Transverse colon (tissue), 4 donors: ENCODE data around the gene TNFSF15. TPM values are rescaled to one million over a fixed set of nuclear protein-coding genes. Genes with fewer than 3 reads are reported as not detected.

Experiments used
- DNase-seq: peaks from one replicate; pipeline ENCODE4 v3.0.0-alpha.2; 2019
- H3K27ac ChIP-seq, 4 donors: fragments of 200-600 bp; sonication (generic); 2 replicates each; pipeline ENCODE4 v1.5.1; 2016 to 2018; ENCODE audit warnings: inconsistent platforms in 4 of 4
- H3K27me3 ChIP-seq: fragments of 200-600 bp; sonication (generic); 2 replicates; pipeline ENCODE4 v1.5.1; 2017; ENCODE audit warnings: inconsistent platforms
- H3K36me3 ChIP-seq, 4 donors: fragments of 200-600 bp; sonication (generic); 2 replicates each; pipeline ENCODE4 v1.5.1; 2017 to 2019; ENCODE audit warnings: inconsistent platforms in 4 of 4
- H3K4me1 ChIP-seq, 4 donors: fragments of 200-600 bp; sonication (generic); 2 replicates each; pipeline ENCODE4 v1.5.1; 2017 to 2020; ENCODE audit warnings: inconsistent platforms in 4 of 4
- H3K4me3 ChIP-seq, 4 donors: fragments of 200-600 bp; sonication (generic); 1 replicate in 1 of 4; 2 replicates in 3 of 4; pipeline versions ENCODE4 v1.5.1 to v1.6.1; 2017 to 2019; ENCODE audit warnings: inconsistent platforms in 4 of 4
- H3K9me3 ChIP-seq, 2 donors: fragments of 200-600 bp; sonication (generic); 2 replicates each; pipeline ENCODE4 v1.5.1; 2017 to 2019; ENCODE audit warnings: inconsistent platforms in 2 of 2
- CTCF ChIP-seq, 5 experiments: fragments of 200-600 bp in 3 of 5; fragments of 450-650 bp in 2 of 5; sonication (generic) in 3 of 5; IDR thresholded peaks; 1 replicate in 2 of 5; 2 replicates in 3 of 5; pipeline ENCODE4 v1.5.1; 2016 to 2017; ENCODE audit warnings: antibody characterized with exemption in 5 of 5, inconsistent platforms in 3 of 5, mild to moderate bottlenecking in 2 of 5, moderate library complexity in 1 of 5
- EP300 ChIP-seq: sonication (generic); formaldehyde crosslinking; IDR thresholded peaks from one replicate; pipeline ENCODE4 v1.6.1; 2017; ENCODE audit warnings: antibody characterized with exemption, low read depth
- POLR2A ChIP-seq: fragments of 450-650 bp; IDR thresholded peaks from one replicate; pipeline ENCODE4 v1.6.1; 2016; ENCODE audit warnings: antibody characterized with exemption, mild to moderate bottlenecking, moderate library complexity
- POLR2AphosphoS5 ChIP-seq, 3 donors: sonication (generic); formaldehyde crosslinking; IDR thresholded peaks; one replicate each; pipeline ENCODE4 v1.6.1; 2016; ENCODE audit warnings: antibody characterized with exemption in 3 of 3
- WGBS, 2 donors: methylation state at CpG; one replicate each; pipeline ENCODE4 v1.1.5; 2018; ENCODE audit warnings: low coverage in 1 of 2; 5-methylcytosine and 5-hydroxymethylcytosine counted together
- in situ Hi-C, 4 donors: fragments of 200-750 bp; cut with MboI; loops; one replicate each; pipeline versions ENCODE4 v1.15.0 to v1.15.1; 2017; ENCODE audit warnings: low sequenced_read_pairs in 3 of 4, low pct_ligation_motif_present in 1 of 4, low pct_unique_long_range_greater_than_20kb in 1 of 4
- intact Hi-C: fragments of 100-400 bp; cut with DNase I; formaldehyde crosslinking; loops from one replicate; pipeline ENCODE4 v1.15.1; 2023; ENCODE audit warnings: low total_unique reads
- total RNA-seq, 4 donors: library from RNA; depleted of rRNA; stranded (reverse); fragments of >200 nt; gene quantifications; one replicate each; pipeline ENCODE4 v1.1.0, GENCODE V29; 2016

TNFSF15 gene
- total RNA-seq, 4 donors from 2014 or later: 0.37 to 2.0 (median 1.9) TPM

DNA sequence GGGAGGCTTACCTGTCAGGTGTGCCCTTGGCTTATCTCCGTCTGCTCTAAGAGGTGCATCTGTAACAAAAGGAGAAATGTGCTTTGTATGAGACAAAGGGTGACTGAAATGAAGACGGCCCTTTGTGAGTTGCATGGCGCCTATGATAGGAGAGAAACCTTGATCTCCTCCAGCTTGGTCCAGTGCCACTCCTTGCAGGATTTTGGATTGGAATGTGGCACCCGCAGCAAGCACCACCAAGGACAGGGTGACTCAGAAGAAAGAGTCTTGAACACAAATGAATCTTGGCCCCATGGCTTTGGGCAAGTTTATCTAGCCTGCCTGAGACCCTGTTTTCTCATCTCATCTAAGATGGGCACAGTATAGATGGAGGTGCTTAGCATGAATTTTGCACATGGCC, 13.4 kb downstream of the TNFSF15 start:
- 87 to 100% methylated on average over 1 to 4 of the region's 4 CpGs for WGBS, 2 donors

GRCh38 chr9:114791736-114792135, 14.1 kb downstream of the TNFSF15 start:
- Histone ChIP-seq H3K27ac (no peak overlapping the region), H3K4me3 (no peak overlapping the region), H3K9me3 (no peaks in the 10 kb centered on the region), H3K27me3 (no peaks in the 10 kb centered on the region), H3K4me1 (no peaks in the 10 kb centered on the region), H3K36me3 (no peaks in the 10 kb centered on the region)
- no peak for DNase-seq
- intact Hi-C loops: no loop called here
- WGBS, 2 donors: 72 to 79% methylated on average over 2 of the region's 2 CpGs
- in situ Hi-C loops: no loop called here
- no peak for TF ChIP-seq EP300
- no peak for TF ChIP-seq POLR2A
- TF ChIP-seq POLR2AphosphoS5 (IDR thresholded peaks at IDR 0.05): no peak
- TF ChIP-seq CTCF (IDR thresholded peaks at IDR 0.05): no peak

More for the DNA sequence above, 13.4 kb downstream of the TNFSF15 start:
- H3K9me3 ChIP-seq: no peaks in the 10 kb centered on the region
- TF ChIP-seq POLR2AphosphoS5 (IDR thresholded peaks at IDR 0.05): no peak
- no peak for TF ChIP-seq CTCF (IDR thresholded peaks at IDR 0.05)
- TF ChIP-seq POLR2A: no peak
- no peak for TF ChIP-seq EP300
- no peaks in the 10 kb centered on the region for H3K4me1 ChIP-seq
- intact Hi-C loops (no loop called here), in situ Hi-C loops (no loop called here)
- H3K27me3 ChIP-seq: no peaks in the 10 kb centered on the region
- H3K4me3 ChIP-seq: no peak overlapping the region
- DNase-seq: no peak
- no peak overlapping the region for H3K27ac ChIP-seq
- H3K36me3 ChIP-seq: no peaks in the 10 kb centered on the region

DNA sequence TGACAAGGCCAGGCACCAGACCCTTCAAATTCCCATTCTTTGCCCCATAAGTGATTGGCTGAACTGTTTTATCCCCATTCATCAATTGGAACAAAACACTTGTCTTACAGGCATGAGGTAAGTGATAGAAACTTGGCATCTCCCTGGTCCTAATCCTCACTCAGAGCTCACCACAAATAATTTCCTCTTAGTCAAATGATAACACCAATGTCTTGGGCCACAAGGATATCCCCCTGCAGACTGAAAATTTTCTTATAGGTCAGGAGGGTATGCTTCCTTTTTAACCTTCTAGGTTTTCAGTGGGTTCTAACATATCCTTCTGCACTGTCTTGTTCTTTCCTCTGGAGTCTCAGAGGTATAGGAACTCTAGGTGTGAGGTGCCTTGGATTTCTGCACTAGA, 14.5 kb downstream of the TNFSF15 start:
- TF ChIP-seq POLR2A (no peak), EP300 (no peak), CTCF (IDR thresholded peaks at IDR 0.05) (no peak), POLR2AphosphoS5 (IDR thresholded peaks at IDR 0.05) (no peak)
- no peak for DNase-seq
- no peaks in the 10 kb centered on the region for H3K9me3 ChIP-seq
- H3K27me3 ChIP-seq: no peaks in the 10 kb centered on the region
- no peaks in the 10 kb centered on the region for H3K4me1 ChIP-seq
- intact Hi-C loops: no loop called here
- H3K4me3 ChIP-seq: no peak overlapping the region
- H3K27ac ChIP-seq: no peak overlapping the region
- H3K36me3 ChIP-seq: no peaks in the 10 kb centered on the region
- in situ Hi-C loops: no loop called here

- no peak for TF ChIP-seq EP300
- no peak for TF ChIP-seq CTCF (IDR thresholded peaks at IDR 0.05)
- H3K27ac ChIP-seq: no peak overlapping the region
- in situ Hi-C loops: no loop called here
- H3K9me3 ChIP-seq: no peaks in the 10 kb centered on the region
- H3K4me3 ChIP-seq: no peak overlapping the region
- no peak for DNase-seq
- intact Hi-C loops: no loop called here
- H3K27me3 ChIP-seq: no peaks in the 10 kb centered on the region
- H3K36me3 ChIP-seq: no peaks in the 10 kb centered on the region
- WGBS, 2 donors: 81 to 82% methylated on average over 4 to 6 of the region's 6 CpGs
- H3K4me1 ChIP-seq: peaks cover 0 to under 1% (median 0%) of the 10 kb centered on the region in 4 donors
Measured at GRCh38 chr9:114790521-114790920, 15.3 kb downstream of the TNFSF15 start.
